Measurements from ENCODE around the gene UQCC2.

UQCC2 gene

GRCh38 chr6:33677143-33677660, 34.3 kb downstream of the UQCC2 start:
- H3K36me3 Mint-ChIP-seq (ENCODE audit: low read depth), result peaks cover 57% of the 10 kb centered on the region
- no peak overlapping the region for H3K4me3 Mint-ChIP-seq
- H3K4me1 Mint-ChIP-seq (ENCODE audit: low read depth), result no peaks in the 10 kb centered on the region
- no peak overlapping the region for H3K27ac Mint-ChIP-seq
- H3K27me3 Mint-ChIP-seq, result no peaks in the 10 kb centered on the region
- H3K9me3 Mint-ChIP-seq, result no peaks in the 10 kb centered on the region

GRCh38 chr6:33676416-33677142, 34.9 kb downstream of the UQCC2 start:
- peaks cover 61% of the 10 kb centered on the region for H3K36me3 Mint-ChIP-seq (ENCODE audit: low read depth)
- H3K27me3 Mint-ChIP-seq, result no peaks in the 10 kb centered on the region
- no peak overlapping the region for H3K4me3 Mint-ChIP-seq
- no peaks in the 10 kb centered on the region for H3K9me3 Mint-ChIP-seq
- H3K4me1 Mint-ChIP-seq (ENCODE audit: low read depth), result no peaks in the 10 kb centered on the region
- no peak overlapping the region for H3K27ac Mint-ChIP-seq

- Mint-ChIP-seq H3K27ac (no peak overlapping the region), H3K36me3 (ENCODE audit: low read depth) (peaks cover 58% of the 10 kb centered on the region), H3K4me1 (ENCODE audit: low read depth) (no peaks in the 10 kb centered on the region), H3K9me3 (no peaks in the 10 kb centered on the region), H3K27me3 (no peaks in the 10 kb centered on the region), H3K4me3 (no peak overlapping the region)
Measured at GRCh38 chr6:33675968-33676367, 35.5 kb downstream of the UQCC2 start.

- H3K36me3 Mint-ChIP-seq (ENCODE audit: low read depth), result peaks cover 58% of the 10 kb centered on the region
- H3K4me3 Mint-ChIP-seq, result no peak overlapping the region
- no peaks in the 10 kb centered on the region for H3K4me1 Mint-ChIP-seq (ENCODE audit: low read depth)
- H3K9me3 Mint-ChIP-seq, result no peaks in the 10 kb centered on the region
- H3K27me3 Mint-ChIP-seq, result no peaks in the 10 kb centered on the region
- no peak overlapping the region for H3K27ac Mint-ChIP-seq
Measured at GRCh38 chr6:33673851-33674250, 37.6 kb downstream of the UQCC2 start.

GRCh38 chr6:33672808-33673207, 38.7 kb downstream of the UQCC2 start:
- no peak overlapping the region for H3K4me3 Mint-ChIP-seq

GRCh38 chr6:33671744-33672072, 39.8 kb downstream of the UQCC2 start:
- H3K27me3 Mint-ChIP-seq, result no peaks in the 10 kb centered on the region
- H3K27ac Mint-ChIP-seq, result no peak overlapping the region
- no peaks in the 10 kb centered on the region for H3K9me3 Mint-ChIP-seq
- no peak overlapping the region for H3K4me3 Mint-ChIP-seq
- peaks cover 54% of the 10 kb centered on the region for H3K36me3 Mint-ChIP-seq (ENCODE audit: low read depth)
- H3K4me1 Mint-ChIP-seq (ENCODE audit: low read depth), result no peaks in the 10 kb centered on the region

More at GRCh38 chr6:33672808-33673207, 38.7 kb downstream of the UQCC2 start:
- H3K9me3 Mint-ChIP-seq, result no peaks in the 10 kb centered on the region
- no peaks in the 10 kb centered on the region for H3K4me1 Mint-ChIP-seq (ENCODE audit: low read depth)
- peaks cover 61% of the 10 kb centered on the region for H3K36me3 Mint-ChIP-seq (ENCODE audit: low read depth)
- H3K27me3 Mint-ChIP-seq, result no peaks in the 10 kb centered on the region
- H3K27ac Mint-ChIP-seq, result no peak overlapping the region

GRCh38 chr6:33670971-33671743, 40.3 kb downstream of the UQCC2 start:
- H3K36me3 Mint-ChIP-seq (ENCODE audit: low read depth), result peaks cover 53% of the 10 kb centered on the region
- H3K27ac Mint-ChIP-seq, result no peak overlapping the region
- H3K9me3 Mint-ChIP-seq, result no peaks in the 10 kb centered on the region
- no peaks in the 10 kb centered on the region for H3K27me3 Mint-ChIP-seq
- H3K4me3 Mint-ChIP-seq, result no peak overlapping the region
- no peaks in the 10 kb centered on the region for H3K4me1 Mint-ChIP-seq (ENCODE audit: low read depth)

GRCh38 chr6:33670086-33670660, 41.3 kb downstream of the UQCC2 start:
- Mint-ChIP-seq H3K4me1 (ENCODE audit: low read depth) (no peaks in the 10 kb centered on the region), H3K4me3 (no peak overlapping the region), H3K9me3 (no peaks in the 10 kb centered on the region), H3K27me3 (no peaks in the 10 kb centered on the region), H3K36me3 (ENCODE audit: low read depth) (peaks cover 47% of the 10 kb centered on the region), H3K27ac (no peak overlapping the region)

GRCh38 chr6:33668914-33669313, 42.6 kb downstream of the UQCC2 start:
- Mint-ChIP-seq H3K27ac (no peak overlapping the region), H3K9me3 (no peaks in the 10 kb centered on the region), H3K4me1 (ENCODE audit: low read depth) (no peaks in the 10 kb centered on the region), H3K4me3 (no peak overlapping the region), H3K36me3 (ENCODE audit: low read depth) (peaks cover 38% of the 10 kb centered on the region), H3K27me3 (no peaks in the 10 kb centered on the region)

- H3K9me3 Mint-ChIP-seq, result no peaks in the 10 kb centered on the region
- H3K36me3 Mint-ChIP-seq (ENCODE audit: low read depth), result peaks cover 35% of the 10 kb centered on the region
- no peak overlapping the region for H3K4me3 Mint-ChIP-seq
- no peaks in the 10 kb centered on the region for H3K4me1 Mint-ChIP-seq (ENCODE audit: low read depth)
- no peaks in the 10 kb centered on the region for H3K27me3 Mint-ChIP-seq
- H3K27ac Mint-ChIP-seq, result no peak overlapping the region
Measured at GRCh38 chr6:33668328-33668727, 43.2 kb downstream of the UQCC2 start.

- no peaks in the 10 kb centered on the region for H3K27me3 Mint-ChIP-seq
- no peaks in the 10 kb centered on the region for H3K4me1 Mint-ChIP-seq (ENCODE audit: low read depth)
- H3K9me3 Mint-ChIP-seq, result no peaks in the 10 kb centered on the region
- H3K27ac Mint-ChIP-seq, result no peak overlapping the region
- no peak overlapping the region for H3K4me3 Mint-ChIP-seq
- peaks cover 35% of the 10 kb centered on the region for H3K36me3 Mint-ChIP-seq (ENCODE audit: low read depth)
Measured at GRCh38 chr6:33667776-33668175, 43.7 kb downstream of the UQCC2 start.

- peaks cover 35% of the 10 kb centered on the region for H3K36me3 Mint-ChIP-seq (ENCODE audit: low read depth)
- H3K9me3 Mint-ChIP-seq, result no peaks in the 10 kb centered on the region
- no peak overlapping the region for H3K27ac Mint-ChIP-seq
- H3K27me3 Mint-ChIP-seq, result no peaks in the 10 kb centered on the region
- H3K4me3 Mint-ChIP-seq, result no peak overlapping the region
- H3K4me1 Mint-ChIP-seq (ENCODE audit: low read depth), result no peaks in the 10 kb centered on the region
Measured at GRCh38 chr6:33667072-33667471, 44.4 kb downstream of the UQCC2 start.

- Mint-ChIP-seq H3K4me1 (ENCODE audit: low read depth) (no peaks in the 10 kb centered on the region), H3K27ac (no peak overlapping the region), H3K36me3 (ENCODE audit: low read depth) (peaks cover 28% of the 10 kb centered on the region), H3K9me3 (no peaks in the 10 kb centered on the region), H3K27me3 (no peaks in the 10 kb centered on the region), H3K4me3 (no peak overlapping the region)
Measured at GRCh38 chr6:33665957-33666356, 45.5 kb downstream of the UQCC2 start.

GRCh38 chr6:33664506-33665057, 46.9 kb downstream of the UQCC2 start:
- H3K27ac Mint-ChIP-seq, result no peak overlapping the region
- no peak overlapping the region for H3K4me3 Mint-ChIP-seq
- H3K9me3 Mint-ChIP-seq, result no peaks in the 10 kb centered on the region
- H3K27me3 Mint-ChIP-seq, result no peaks in the 10 kb centered on the region
- H3K4me1 Mint-ChIP-seq (ENCODE audit: low read depth), result no peaks in the 10 kb centered on the region
- H3K36me3 Mint-ChIP-seq (ENCODE audit: low read depth), result peaks cover 27% of the 10 kb centered on the region

All from stimulated activated naive CD8-positive, alpha-beta T cell treated with anti-CD3 and anti-CD28 coated beads, Interleukin-15, Interleukin-2, amounts not matched to agents 100 ng/mL and 50 ng/mL, for 24 hours (primary cell).